Activated CD8-positive, alpha-beta memory T cell treated with anti-CD3 and anti-CD28 coated beads for 36 hours (primary cell): Measurements from ENCODE around the gene DOCK1. TPM values are rescaled to one million over a fixed set of nuclear protein-coding genes. Genes with fewer than 3 reads are reported as not detected.

Experiments used
- CTCF ChIA-PET: fragments of 350-600 bp; sonication (Branson Sonifier 250); formaldehyde crosslinking; loops from one replicate; lab custom pipeline; 2021; ENCODE audit warnings: antibody characterized with exemption; lab: Charles Lee
- POLR2A ChIA-PET: fragments of 350-600 bp; sonication (Branson Sonifier 250); formaldehyde crosslinking; loops from one replicate; lab custom pipeline; 2021; ENCODE audit warnings: antibody characterized with exemption; lab: Charles Lee
- total RNA-seq, 2 experiments: library from RNA; stranded (reverse); gene quantifications; one replicate each; pipeline ENCODE4 v1.2.3, GENCODE V29; 2021

DOCK1 gene
- total RNA-seq, 2 experiments from 2014 or later, result 0.17 to 0.31 TPM

- ChIA-PET POLR2A (no interaction called here), CTCF (no interaction called here)
Measured at GRCh38 chr10:127052001-127052400, 146.8 kb downstream of the DOCK1 start.

- CTCF ChIA-PET, result no interaction called here
- POLR2A ChIA-PET, result no interaction called here
Measured at GRCh38 chr10:127055263-127055662, 150.0 kb downstream of the DOCK1 start.

GRCh38 chr10:127059314-127059713 lies 154.1 kb downstream of the DOCK1 start:
- ChIA-PET CTCF (no interaction called here), POLR2A (no interaction called here)

- ChIA-PET POLR2A (no interaction called here), CTCF (no interaction called here)
Measured at GRCh38 chr10:127063762-127064161, 158.5 kb downstream of the DOCK1 start.

GRCh38 chr10:127064474-127064873 lies 159.2 kb downstream of the DOCK1 start:
- ChIA-PET POLR2A (no interaction called here), CTCF (no interaction called here)

GRCh38 chr10:127067542-127068194 lies 162.4 kb downstream of the DOCK1 start:
- ChIA-PET CTCF (no interaction called here), POLR2A (no interaction called here)

- ChIA-PET POLR2A (no interaction called here), CTCF (no interaction called here)
Measured at GRCh38 chr10:127068485-127068884, 163.3 kb downstream of the DOCK1 start.

GRCh38 chr10:127069436-127069835 lies 164.2 kb downstream of the DOCK1 start:
- ChIA-PET CTCF (no interaction called here), POLR2A (no interaction called here)

- ChIA-PET CTCF (no interaction called here), POLR2A (no interaction called here)
Measured at GRCh38 chr10:127071126-127071525, 165.9 kb downstream of the DOCK1 start.

- CTCF ChIA-PET, result no interaction called here
- POLR2A ChIA-PET, result no interaction called here
Measured at GRCh38 chr10:127073666-127074065, 168.4 kb downstream of the DOCK1 start.

- POLR2A ChIA-PET, result no interaction called here
- CTCF ChIA-PET, result no interaction called here
Measured at GRCh38 chr10:127079392-127079791, 174.2 kb downstream of the DOCK1 start.

GRCh38 chr10:127080317-127080716 lies 175.1 kb downstream of the DOCK1 start:
- POLR2A ChIA-PET, result no interaction called here
- CTCF ChIA-PET, result no interaction called here

GRCh38 chr10:127081851-127082345 lies 176.7 kb downstream of the DOCK1 start:
- ChIA-PET POLR2A (no interaction called here), CTCF (no interaction called here)

- POLR2A ChIA-PET, result no interaction called here
- CTCF ChIA-PET, result no interaction called here
Measured at GRCh38 chr10:127082651-127083050, 177.4 kb downstream of the DOCK1 start.

GRCh38 chr10:127085957-127086356 lies 180.7 kb downstream of the DOCK1 start:
- ChIA-PET CTCF (no interaction called here), POLR2A (no interaction called here)

GRCh38 chr10:127088908-127089307 lies 183.7 kb downstream of the DOCK1 start:
- CTCF ChIA-PET, result no interaction called here

GRCh38 chr10:127089446-127089845 lies 184.2 kb downstream of the DOCK1 start:
- ChIA-PET CTCF (no interaction called here), POLR2A (no interaction called here)

More at GRCh38 chr10:127088908-127089307, 183.7 kb downstream of the DOCK1 start:
- POLR2A ChIA-PET, result no interaction called here

GRCh38 chr10:127090138-127090537 lies 184.9 kb downstream of the DOCK1 start:
- ChIA-PET CTCF (no interaction called here), POLR2A (no interaction called here)

GRCh38 chr10:127091354-127091753 lies 186.1 kb downstream of the DOCK1 start:
- ChIA-PET POLR2A (no interaction called here), CTCF (no interaction called here)

GRCh38 chr10:127092916-127093315 lies 187.7 kb downstream of the DOCK1 start:
- POLR2A ChIA-PET, result no interaction called here
- CTCF ChIA-PET, result no interaction called here

- ChIA-PET CTCF (no interaction called here), POLR2A (no interaction called here)
Measured at GRCh38 chr10:127094984-127095383, 189.8 kb downstream of the DOCK1 start.
